Calu3 (cell line): ENCODE results near the gene SHROOM4. TPM values are rescaled to one million over a fixed set of nuclear protein-coding genes. Genes with fewer than 3 reads are reported as not detected.

Source experiments
- BruUV-seq: library from RNA; stranded (reverse); fragments of 400-500 nt; replicated peaks from 2 replicates; lab custom pipeline; 2021; lab: Mats Ljungman, UMichigan
- CTCF ChIA-PET: fragments of 300-600 bp; sonication (Branson Sonifier 250); formaldehyde crosslinking; loops from one replicate; lab custom pipeline; 2022; ENCODE audit warnings: antibody characterized with exemption; lab: Charles Lee
- DNase-seq: peaks from one replicate; pipeline ENCODE4 v3.0.0; 2022
- H3K27ac Mint-ChIP-seq: one replicate; pipeline ENCODE4 v1.8.0; 2022; ENCODE audit warnings: mixed read lengths; ENCODE audit not compliant: unreplicated experiment
- H3K27me3 Mint-ChIP-seq: one replicate; pipeline ENCODE4 v1.8.0; 2022; ENCODE audit warnings: mixed read lengths; ENCODE audit not compliant: unreplicated experiment
- H3K36me3 Mint-ChIP-seq: one replicate; pipeline ENCODE4 v1.8.0; 2022; ENCODE audit warnings: mild to moderate bottlenecking, moderate library complexity, mixed read lengths; ENCODE audit not compliant: insufficient read depth, unreplicated experiment
- H3K4me1 Mint-ChIP-seq: one replicate; pipeline ENCODE4 v1.8.0; 2022; ENCODE audit warnings: mild to moderate bottlenecking, low read depth, mixed read lengths; ENCODE audit not compliant: unreplicated experiment
- H3K4me3 Mint-ChIP-seq: one replicate; pipeline ENCODE4 v1.8.0; 2022; ENCODE audit warnings: mild to moderate bottlenecking, low read depth, moderate library complexity, mixed read lengths; ENCODE audit not compliant: unreplicated experiment
- H3K9me3 Mint-ChIP-seq: one replicate; pipeline ENCODE4 v1.8.0; 2022; ENCODE audit warnings: low read depth, mixed read lengths; ENCODE audit not compliant: unreplicated experiment
- intact Hi-C: fragments of 100-400 bp; cut with micrococcal nuclease; formaldehyde crosslinking; loops from one replicate; pipeline ENCODE4 v1.10.0; 2022; ENCODE audit not compliant: unreplicated experiment
- total RNA-seq: library from RNA; stranded (reverse); gene quantifications from 2 replicates; pipeline ENCODE4 v1.2.3, GENCODE V29; 2022
- TF ChIP-seq, protein P1 (sequence below): fragments of 200-600 bp; IDR thresholded peaks from one replicate; pipeline ENCODE4 v1.8.0; 2022; ENCODE audit warnings: antibody characterized with exemption; ENCODE audit not compliant: unreplicated experiment

Gene SHROOM4
- total RNA-seq, 1 experiment from 2014 or later = 3.2 TPM

DNA sequence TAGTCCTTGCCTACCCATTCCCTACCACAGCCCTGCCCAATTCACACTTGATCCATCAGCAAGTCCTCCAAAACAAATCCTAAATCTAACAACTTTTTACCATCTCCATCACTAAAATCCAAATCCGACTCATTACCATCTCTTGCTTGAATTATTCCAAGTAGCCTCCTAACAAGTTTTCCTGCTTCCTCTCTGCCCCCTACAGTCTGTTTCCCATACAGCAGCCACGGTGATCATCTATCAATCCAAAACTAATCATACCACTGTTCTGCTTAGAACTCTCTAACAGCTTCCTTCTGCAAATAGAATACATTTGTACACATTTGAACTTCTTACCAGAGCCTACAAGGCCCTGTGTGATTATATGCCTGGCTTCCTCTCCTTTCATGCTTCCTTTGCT, 133.0 kb downstream of the SHROOM4 start:
- Mint-ChIP-seq H3K4me1 (no peaks in the 10 kb centered on the region), H3K9me3 (no peaks in the 10 kb centered on the region), H3K27me3 (no peaks in the 10 kb centered on the region), H3K27ac (no peak overlapping the region), H3K36me3 (no peaks in the 10 kb centered on the region), H3K4me3 (no peak overlapping the region)
- BruUV-seq = no TSS peak
- TF ChIP-seq, protein P1, sequence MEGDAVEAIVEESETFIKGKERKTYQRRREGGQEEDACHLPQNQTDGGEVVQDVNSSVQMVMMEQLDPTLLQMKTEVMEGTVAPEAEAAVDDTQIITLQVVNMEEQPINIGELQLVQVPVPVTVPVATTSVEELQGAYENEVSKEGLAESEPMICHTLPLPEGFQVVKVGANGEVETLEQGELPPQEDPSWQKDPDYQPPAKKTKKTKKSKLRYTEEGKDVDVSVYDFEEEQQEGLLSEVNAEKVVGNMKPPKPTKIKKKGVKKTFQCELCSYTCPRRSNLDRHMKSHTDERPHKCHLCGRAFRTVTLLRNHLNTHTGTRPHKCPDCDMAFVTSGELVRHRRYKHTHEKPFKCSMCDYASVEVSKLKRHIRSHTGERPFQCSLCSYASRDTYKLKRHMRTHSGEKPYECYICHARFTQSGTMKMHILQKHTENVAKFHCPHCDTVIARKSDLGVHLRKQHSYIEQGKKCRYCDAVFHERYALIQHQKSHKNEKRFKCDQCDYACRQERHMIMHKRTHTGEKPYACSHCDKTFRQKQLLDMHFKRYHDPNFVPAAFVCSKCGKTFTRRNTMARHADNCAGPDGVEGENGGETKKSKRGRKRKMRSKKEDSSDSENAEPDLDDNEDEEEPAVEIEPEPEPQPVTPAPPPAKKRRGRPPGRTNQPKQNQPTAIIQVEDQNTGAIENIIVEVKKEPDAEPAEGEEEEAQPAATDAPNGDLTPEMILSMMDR = no peak
- intact Hi-C loops = no loop called here
- CTCF ChIA-PET = no interaction called here
- peak; percentile 5 for DNase-seq

- Mint-ChIP-seq H3K4me1 (no peaks in the 10 kb centered on the region), H3K4me3 (no peak overlapping the region), H3K27ac (no peak overlapping the region), H3K36me3 (no peaks in the 10 kb centered on the region), H3K9me3 (no peaks in the 10 kb centered on the region), H3K27me3 (no peaks in the 10 kb centered on the region)
- intact Hi-C loops = no loop called here
- CTCF ChIA-PET = no interaction called here
- BruUV-seq = no TSS peak
- TF ChIP-seq, protein P1 = no peak
- no peak for DNase-seq
Observed at GRCh38 chrX:50677789-50678188, 136.2 kb downstream of the SHROOM4 start.

GRCh38 chrX:50671661-50672060, 142.3 kb downstream of the SHROOM4 start:
- no peaks in the 10 kb centered on the region for H3K27me3 Mint-ChIP-seq
- H3K4me1 Mint-ChIP-seq = no peaks in the 10 kb centered on the region
- H3K9me3 Mint-ChIP-seq = no peaks in the 10 kb centered on the region
- H3K36me3 Mint-ChIP-seq = no peaks in the 10 kb centered on the region
- intact Hi-C loops = no loop called here
- TF ChIP-seq, protein P1 = no peak
- DNase-seq = no peak
- CTCF ChIA-PET = no interaction called here
- no peak overlapping the region for H3K4me3 Mint-ChIP-seq
- no peak overlapping the region for H3K27ac Mint-ChIP-seq
- BruUV-seq = no TSS peak

DNA sequence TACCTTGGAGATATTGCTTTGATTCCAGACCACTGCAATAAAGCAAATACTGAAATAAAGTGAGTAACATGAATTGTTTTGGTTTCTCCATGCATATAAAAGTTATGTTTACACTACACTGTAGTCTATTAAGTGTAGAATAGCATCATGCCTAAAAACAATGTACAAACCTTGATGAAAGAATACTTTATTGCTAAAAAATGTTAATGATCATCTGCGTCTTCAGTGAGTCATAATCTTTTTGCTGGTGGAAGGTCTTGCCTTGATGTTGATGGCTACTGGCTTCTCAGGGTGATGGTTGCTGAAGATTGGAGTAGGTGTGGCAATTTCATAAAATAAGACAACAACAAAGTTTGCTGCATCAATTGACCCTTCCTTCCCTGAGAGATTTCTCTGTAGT, 145.1 kb downstream of the SHROOM4 start:
- intact Hi-C loops = no loop called here
- Mint-ChIP-seq H3K9me3 (no peaks in the 10 kb centered on the region), H3K4me3 (no peak overlapping the region), H3K36me3 (no peaks in the 10 kb centered on the region), H3K27me3 (no peaks in the 10 kb centered on the region), H3K4me1 (no peaks in the 10 kb centered on the region), H3K27ac (no peak overlapping the region)
- DNase-seq = no peak
- TF ChIP-seq, protein P1 = no peak
- CTCF ChIA-PET = no interaction called here
- no TSS peak for BruUV-seq

DNA sequence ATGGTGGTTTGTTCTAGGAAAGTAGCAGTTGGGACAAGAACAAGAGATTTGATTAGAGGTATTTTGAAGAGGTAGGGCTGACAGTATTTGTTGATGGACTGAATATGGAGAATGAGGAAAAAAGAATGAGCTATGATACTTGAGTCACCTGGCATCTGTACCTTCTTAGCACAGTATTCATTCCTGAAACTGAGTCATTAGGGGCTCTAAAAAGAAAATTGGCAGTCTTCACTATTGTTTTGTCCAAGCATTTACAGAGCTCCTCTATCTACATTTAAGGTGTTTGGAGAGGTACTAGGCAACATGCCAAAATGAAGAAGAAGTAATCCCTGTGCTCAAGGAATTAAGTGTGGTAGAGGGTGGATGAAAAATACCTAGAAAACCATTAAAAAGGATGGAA, 165.8 kb downstream of the SHROOM4 start:
- TF ChIP-seq, protein P1 = no peak
- Mint-ChIP-seq H3K36me3 (no peaks in the 10 kb centered on the region), H3K27ac (no peak overlapping the region), H3K9me3 (no peaks in the 10 kb centered on the region), H3K4me1 (no peaks in the 10 kb centered on the region), H3K27me3 (no peaks in the 10 kb centered on the region), H3K4me3 (no peak overlapping the region)
- no peak for DNase-seq
- intact Hi-C loops = no loop called here
- CTCF ChIA-PET = no interaction called here
- BruUV-seq = no TSS peak
